Pulmonary artery endothelial cell (primary cell): ENCODE results near the gene BICC1. TPM values are rescaled to one million over a fixed set of nuclear protein-coding genes. Genes with fewer than 3 reads are reported as not detected.
"Not testable (repeated sequence)": the region's sequence is repeated elsewhere in the genome, so short reads cannot be mapped to it uniquely, and the experiment has no call there.

Experiments used
- DNase-seq: peaks from one replicate; pipeline ENCODE4 v3.0.0-alpha.2; 2011; ENCODE audit warnings: low read depth, low spot score
- total RNA-seq: library from RNA; depleted of rRNA; stranded (reverse); fragments of >200 nt; gene quantifications from 2 replicates; pipeline ENCODE4 v1.2.3, GENCODE V29; 2014

Gene BICC1
- total RNA-seq, 1 donor from 2014 or later: 1.7 TPM

DNA sequence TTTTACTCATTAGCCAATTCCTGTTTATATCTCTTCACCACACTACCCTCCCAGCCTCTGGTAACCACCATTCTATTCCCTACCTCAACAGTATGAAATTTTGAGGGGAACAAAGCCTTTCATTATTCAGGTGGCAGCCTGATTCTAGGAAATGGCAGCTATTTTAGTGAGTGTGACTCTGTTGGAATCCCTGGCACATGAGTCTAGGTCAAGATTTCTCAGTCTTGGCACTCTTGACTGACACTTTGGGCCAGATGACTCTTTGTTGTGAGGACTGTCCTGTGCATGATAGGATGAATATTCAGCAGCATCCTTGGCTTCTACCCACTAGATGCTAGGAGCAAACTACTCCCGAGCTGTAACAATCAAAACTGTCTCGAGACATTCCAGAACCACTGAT lies 341.0 kb downstream of the BICC1 start:
- DNase-seq: no peak

- DNase-seq: no peak
Measured at GRCh38 chr10:58854811-58855210, 342.1 kb downstream of the BICC1 start.

GRCh38 chr10:58856508-58857240 lies 344.0 kb downstream of the BICC1 start:
- no peak for DNase-seq

DNA sequence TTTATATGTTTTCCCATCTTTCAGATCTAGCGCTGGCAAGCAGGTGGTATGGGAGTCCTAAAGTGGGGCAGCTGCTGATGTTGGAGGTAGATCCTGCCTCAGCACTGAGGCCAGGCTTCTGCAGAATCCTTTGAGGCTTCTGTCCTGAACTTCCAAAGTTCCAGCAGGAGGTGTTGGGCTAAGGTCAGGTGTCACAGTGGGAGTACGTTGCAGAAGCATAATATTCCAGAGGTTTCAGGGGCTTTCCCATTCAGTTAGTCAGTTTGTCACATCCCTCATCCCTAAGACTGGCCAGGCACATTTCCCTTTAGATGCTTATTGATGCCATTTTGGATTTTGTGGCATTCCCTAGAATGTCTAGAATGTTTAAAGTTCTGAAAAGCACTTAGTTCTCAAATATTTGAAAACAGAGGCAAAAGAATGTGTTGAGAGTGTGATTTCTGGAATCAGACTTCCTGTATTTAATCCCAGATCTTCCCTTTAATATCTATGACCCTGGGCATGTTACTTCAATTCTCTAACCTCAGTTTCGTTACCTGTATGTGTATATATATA lies 344.7 kb downstream of the BICC1 start:
- DNase-seq: no peak

DNA sequence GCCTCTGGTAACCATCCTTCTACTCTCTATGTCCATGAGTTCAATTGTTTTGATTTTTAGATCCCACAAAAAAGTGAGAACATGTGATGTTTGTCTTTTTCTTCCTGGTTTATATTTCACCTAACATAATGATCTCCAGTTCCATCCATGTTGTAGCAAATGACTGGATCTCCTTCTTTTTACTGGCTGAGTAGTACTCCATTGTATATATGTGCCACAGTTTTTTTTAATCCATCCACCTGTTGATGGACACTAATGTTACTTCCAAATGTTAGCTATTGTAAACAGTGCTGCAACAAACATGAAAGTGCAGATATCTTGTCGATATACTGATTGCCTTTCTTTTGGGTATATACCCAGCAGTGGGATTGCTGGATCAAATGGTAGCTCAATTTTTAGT lies 345.5 kb downstream of the BICC1 start:
- not testable (repeated sequence) for DNase-seq

DNA sequence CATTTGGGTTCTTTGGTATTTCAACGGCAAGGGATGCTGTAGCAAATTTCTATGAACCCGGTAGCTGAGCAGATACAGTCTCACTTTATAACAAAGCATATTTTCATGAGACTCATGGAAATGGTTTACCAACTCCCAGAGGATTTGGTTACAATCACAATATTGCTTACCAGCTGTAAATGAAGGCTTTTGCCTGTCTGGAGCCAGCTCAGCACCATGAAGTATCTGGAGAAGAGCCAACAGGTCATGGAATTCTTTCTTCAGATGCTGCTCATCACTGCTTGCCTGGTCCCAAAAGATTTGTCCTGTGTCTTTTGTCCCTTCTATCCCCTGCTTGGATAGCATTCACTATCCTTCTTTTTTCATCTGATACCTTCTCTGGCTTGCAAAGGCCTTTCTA lies 346.9 kb downstream of the BICC1 start:
- DNase-seq: no peak

DNA sequence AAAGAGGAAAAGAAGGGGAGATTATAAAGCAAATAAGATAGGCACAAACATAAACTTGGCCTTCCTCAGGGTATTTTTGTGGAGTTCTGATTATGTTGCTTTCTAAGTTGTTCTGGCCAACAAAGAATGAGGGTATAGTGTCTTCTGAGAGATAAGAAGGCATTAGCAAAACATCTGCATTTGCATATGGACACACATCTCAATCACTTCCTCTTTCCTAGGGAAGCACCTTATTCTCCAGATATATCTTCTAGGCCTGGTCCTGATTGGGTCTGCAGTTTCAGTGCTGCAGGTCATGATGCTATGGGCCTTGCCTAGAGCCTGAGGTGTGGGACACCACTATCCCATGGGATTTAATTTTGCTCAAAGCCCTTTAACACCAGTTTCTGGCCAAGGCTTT lies 355.0 kb downstream of the BICC1 start:
- no peak for DNase-seq

- no peak for DNase-seq
Measured at GRCh38 chr10:58868736-58869435, 356.2 kb downstream of the BICC1 start.

DNA sequence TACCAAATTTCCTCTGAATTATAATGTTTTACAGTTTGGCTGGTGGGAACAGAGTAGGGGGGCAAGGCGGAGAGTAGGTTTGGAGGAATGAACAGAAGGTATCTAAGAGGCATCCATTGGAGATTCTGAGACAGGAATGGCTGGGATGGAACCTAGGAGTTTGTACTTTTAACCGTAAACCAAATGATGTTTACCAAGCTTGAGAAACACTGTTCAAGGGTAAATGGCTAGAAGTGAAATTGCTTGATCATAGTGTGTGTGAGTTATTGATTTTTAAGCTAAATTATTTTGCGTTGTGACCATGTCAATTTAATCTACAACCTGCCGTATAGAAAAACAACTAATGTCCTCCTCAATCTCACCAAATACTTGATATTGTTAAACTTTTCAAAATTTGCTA lies 357.4 kb downstream of the BICC1 start:
- no peak for DNase-seq

GRCh38 chr10:58873161-58873560 lies 360.5 kb downstream of the BICC1 start:
- DNase-seq: no peak

Other genes with a start within 250 kb of the BICC1 start
- 10.3 and 11.0 TPM in 2 replicates for gene IPMK, start 245.0 kb upstream of the BICC1 start, total RNA-seq
- 50.8 and 52.0 TPM in 2 replicates for gene CISD1, start 243.7 kb upstream of the BICC1 start, total RNA-seq
- gene UBE2D1, start 177.9 kb upstream of the BICC1 start, total RNA-seq: 10.3 and 12.8 TPM in 2 replicates
- 58.6 and 61.0 TPM in 2 replicates for gene TFAM, start 127.5 kb upstream of the BICC1 start, total RNA-seq